ENCODE measurements around the gene PDE6C. TPM values are rescaled to one million over a fixed set of nuclear protein-coding genes. Genes with fewer than 3 reads are reported as not detected.
A peak's percentile ranks its signal among the peaks of the same experiment; 100 is the strongest.

PDE6C gene
- total RNA-seq = not detected
- polyA plus RNA-seq = not detected
- long read RNA-seq, donor 1 = 0 reads
- long read RNA-seq, donor 2, partial matches to known transcripts = 27 of 27 reads
- long read RNA-seq, donor 2, other reads (novel, unspliced or antisense) = 0 of 27 reads
- long read RNA-seq, donor 3 = 0 reads
- long read RNA-seq, donor 4 = 0 reads
- long read RNA-seq, donor 5 = 0 reads

DNA sequence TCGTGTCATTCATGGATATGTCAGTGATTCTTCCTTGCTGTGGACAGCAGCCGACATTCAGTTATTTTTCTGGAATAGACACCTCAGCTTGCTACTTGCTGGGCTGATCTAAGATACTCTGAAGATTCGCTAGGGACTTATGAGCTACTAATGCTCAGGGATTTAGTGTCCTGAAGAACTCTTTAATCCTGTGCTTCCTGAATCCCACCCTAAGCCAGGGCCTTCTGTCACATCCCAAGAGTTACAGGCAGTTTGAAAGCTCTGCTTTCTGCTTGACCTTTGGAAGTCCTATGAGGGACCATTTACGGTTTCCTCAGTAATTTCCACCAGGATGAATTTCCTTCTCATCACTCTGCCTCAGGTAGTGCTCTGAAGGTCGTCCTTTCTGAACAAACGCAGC lies at the start of gene PDE6C:
Gene PDE6C (plus strand): TSS at position 227 of the 400 bp plus-strand sequence. CDS start 189 bp downstream, outside the sequence.
- no peaks in the 10 kb centered on the region for H3K36me3 ChIP-seq (ENCODE audit: control insufficient read depth in 4 of 4, insufficient read depth in 4 of 4, low read length in 4 of 4)
- H3K27ac ChIP-seq (ENCODE audit: low read depth in 1 of 2, low read length in 1 of 2) = no peak within 1 kb of the TSS
- no peak within 1 kb of the TSS for H3K4me3 ChIP-seq
- peaks cover 0 to 4% (median 1%) of the 10 kb centered on the region in 4 donors for H3K9me3 ChIP-seq (ENCODE audit: control insufficient read depth in 4 of 4, insufficient read depth in 3 of 4, low read length in 3 of 4)
- TF ChIP-seq, protein P1, sequence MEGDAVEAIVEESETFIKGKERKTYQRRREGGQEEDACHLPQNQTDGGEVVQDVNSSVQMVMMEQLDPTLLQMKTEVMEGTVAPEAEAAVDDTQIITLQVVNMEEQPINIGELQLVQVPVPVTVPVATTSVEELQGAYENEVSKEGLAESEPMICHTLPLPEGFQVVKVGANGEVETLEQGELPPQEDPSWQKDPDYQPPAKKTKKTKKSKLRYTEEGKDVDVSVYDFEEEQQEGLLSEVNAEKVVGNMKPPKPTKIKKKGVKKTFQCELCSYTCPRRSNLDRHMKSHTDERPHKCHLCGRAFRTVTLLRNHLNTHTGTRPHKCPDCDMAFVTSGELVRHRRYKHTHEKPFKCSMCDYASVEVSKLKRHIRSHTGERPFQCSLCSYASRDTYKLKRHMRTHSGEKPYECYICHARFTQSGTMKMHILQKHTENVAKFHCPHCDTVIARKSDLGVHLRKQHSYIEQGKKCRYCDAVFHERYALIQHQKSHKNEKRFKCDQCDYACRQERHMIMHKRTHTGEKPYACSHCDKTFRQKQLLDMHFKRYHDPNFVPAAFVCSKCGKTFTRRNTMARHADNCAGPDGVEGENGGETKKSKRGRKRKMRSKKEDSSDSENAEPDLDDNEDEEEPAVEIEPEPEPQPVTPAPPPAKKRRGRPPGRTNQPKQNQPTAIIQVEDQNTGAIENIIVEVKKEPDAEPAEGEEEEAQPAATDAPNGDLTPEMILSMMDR (IDR thresholded peaks at IDR 0.05; ENCODE audit: control extremely low read depth, extremely low read depth) = no peak
- H3K4me1 ChIP-seq (ENCODE audit: control insufficient read depth in 5 of 5, insufficient read depth in 5 of 5, low read length in 5 of 5) = no peaks in the 10 kb centered on the region
- H3K9ac ChIP-seq (ENCODE audit: insufficient read depth in 1 of 2, low read length in 2 of 2) = no peak within 1 kb of the TSS
- DNase-seq = no peak
- ATAC-seq (ENCODE audit: insufficient read depth, low FRiP score) = no peak
- 86 to 88% methylated on average over 6 of the region's 6 CpGs for WGBS, 2 donors
- H3K27me3 ChIP-seq (ENCODE audit: control insufficient read depth in 3 of 3, insufficient read depth in 3 of 3, low read length in 2 of 3) = peaks cover 0 to 3% (median 2%) of the 10 kb centered on the region in 3 donors

GRCh38 chr10:93565446-93565845 lies 46.9 kb upstream of the PDE6C start:
- H3K27me3 ChIP-seq (ENCODE audit: control insufficient read depth in 3 of 3, insufficient read depth in 3 of 3, low read length in 2 of 3) = peaks cover 7 to 57% (median 40%) of the 10 kb centered on the region in 3 donors
- no peak overlapping the region for H3K4me3 ChIP-seq
- H3K4me1 ChIP-seq (ENCODE audit: control insufficient read depth in 5 of 5, insufficient read depth in 5 of 5, low read length in 5 of 5) = peaks cover 0 to 10% (median 0%) of the 10 kb centered on the region in 5 donors
- no peak for DNase-seq
- H3K9me3 ChIP-seq (ENCODE audit: control insufficient read depth in 4 of 4, insufficient read depth in 3 of 4, low read length in 3 of 4) = no peaks in the 10 kb centered on the region
- H3K36me3 ChIP-seq (ENCODE audit: control insufficient read depth in 4 of 4, insufficient read depth in 4 of 4, low read length in 4 of 4) = no peaks in the 10 kb centered on the region
- no peak overlapping the region for H3K9ac ChIP-seq (ENCODE audit: insufficient read depth in 1 of 2, low read length in 2 of 2)
- TF ChIP-seq, protein P1 (IDR thresholded peaks at IDR 0.05; ENCODE audit: control extremely low read depth, extremely low read depth) = no peak
- WGBS, 2 donors = 57 to 59% methylated on average over 3 of the region's 3 CpGs
- H3K27ac ChIP-seq (ENCODE audit: low read depth in 1 of 2, low read length in 1 of 2) = no peak overlapping the region
- ATAC-seq (ENCODE audit: insufficient read depth, low FRiP score) = no peak

DNA sequence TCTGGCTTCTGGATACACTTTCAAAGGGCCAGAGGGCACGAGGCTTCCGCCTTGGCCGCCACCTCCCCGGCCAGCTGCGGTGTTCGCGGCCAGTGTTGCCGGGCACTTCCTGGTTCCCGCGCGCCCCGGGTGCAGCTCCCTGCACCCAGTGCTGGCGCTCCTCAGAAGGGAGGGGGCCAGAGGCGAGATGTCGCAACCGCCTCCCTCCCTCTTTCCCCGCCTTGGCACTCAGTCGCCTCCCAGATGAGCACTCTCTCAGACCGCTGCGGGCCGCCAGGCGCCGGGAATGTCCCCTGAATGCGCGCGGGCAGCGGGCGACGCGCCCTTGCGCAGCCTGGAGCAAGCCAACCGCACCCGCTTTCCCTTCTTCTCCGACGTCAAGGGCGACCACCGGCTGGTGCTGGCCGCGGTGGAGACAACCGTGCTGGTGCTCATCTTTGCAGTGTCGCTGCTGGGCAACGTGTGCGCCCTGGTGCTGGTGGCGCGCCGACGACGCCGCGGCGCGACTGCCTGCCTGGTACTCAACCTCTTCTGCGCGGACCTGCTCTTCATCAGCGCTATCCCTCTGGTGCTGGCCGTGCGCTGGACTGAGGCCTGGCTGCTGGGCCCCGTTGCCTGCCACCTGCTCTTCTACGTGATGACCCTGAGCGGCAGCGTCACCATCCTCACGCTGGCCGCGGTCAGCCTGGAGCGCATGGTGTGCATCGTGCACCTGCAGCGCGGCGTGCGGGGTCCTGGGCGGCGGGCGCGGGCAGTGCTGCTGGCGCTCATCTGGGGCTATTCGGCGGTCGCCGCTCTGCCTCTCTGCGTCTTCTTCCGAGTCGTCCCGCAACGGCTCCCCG lies 45.7 kb upstream of the PDE6C start, which contains the start of gene FFAR4:
Gene FFAR4 (plus strand): TSS at position 231 of the 842 bp plus-strand sequence. CDS start 56 bp downstream, at position 287.
- peak in 2 of 3 donors; percentile 10 to 40 for DNase-seq
- Histone ChIP-seq H3K9me3 (ENCODE audit: control insufficient read depth in 4 of 4, insufficient read depth in 3 of 4, low read length in 3 of 4) (no peaks in the 10 kb centered on the region), H3K27ac (ENCODE audit: low read depth in 1 of 2, low read length in 1 of 2) (no peak within 1 kb of the TSS), H3K27me3 (ENCODE audit: control insufficient read depth in 3 of 3, insufficient read depth in 3 of 3, low read length in 2 of 3) (peaks cover 7 to 62% (median 49%) of the 10 kb centered on the region in 3 donors), H3K4me3 (peak within 1 kb of the TSS; percentile 6), H3K4me1 (ENCODE audit: control insufficient read depth in 5 of 5, insufficient read depth in 5 of 5, low read length in 5 of 5) (peaks cover 0 to 10% (median 0%) of the 10 kb centered on the region in 5 donors), H3K36me3 (ENCODE audit: control insufficient read depth in 4 of 4, insufficient read depth in 4 of 4, low read length in 4 of 4) (no peaks in the 10 kb centered on the region), H3K9ac (ENCODE audit: insufficient read depth in 1 of 2, low read length in 2 of 2) (no peak within 1 kb of the TSS)
- 2% methylated on average over 75 to 85 of the region's 85 CpGs for WGBS, 2 donors
- ATAC-seq (ENCODE audit: insufficient read depth, low FRiP score) = peak; percentile 48
- TF ChIP-seq, protein P1 (IDR thresholded peaks at IDR 0.05; ENCODE audit: control extremely low read depth, extremely low read depth) = no peak
